Fibroblast of skin of right quadriceps (primary cell): Measurements from ENCODE around the gene ARHGEF17.

Experiments used
- DNase-seq: peaks from one replicate; pipeline ENCODE4 v3.0.0-alpha.2; 2013

Gene ARHGEF17

DNA sequence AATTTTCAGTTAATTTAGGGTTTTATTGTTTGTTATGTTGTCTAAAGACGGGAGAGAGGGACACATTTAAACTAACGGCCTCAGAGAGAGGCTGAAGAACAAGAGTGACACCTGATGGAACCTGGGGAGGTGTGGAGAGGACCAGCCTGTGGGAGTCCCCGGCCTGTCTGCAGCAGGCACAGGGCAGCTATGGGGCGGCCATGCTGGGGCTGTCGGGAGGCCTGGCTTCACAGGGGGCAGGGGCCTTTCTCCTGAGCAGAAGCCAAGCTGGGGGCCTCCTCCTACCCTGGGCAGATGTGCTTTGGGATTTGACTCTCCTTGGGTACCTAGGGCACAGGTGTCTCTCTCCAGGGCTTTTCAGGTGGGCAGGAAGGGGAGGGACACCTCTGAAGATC is 90.1 kb downstream of the ARHGEF17 start:
- no peak for DNase-seq

DNA sequence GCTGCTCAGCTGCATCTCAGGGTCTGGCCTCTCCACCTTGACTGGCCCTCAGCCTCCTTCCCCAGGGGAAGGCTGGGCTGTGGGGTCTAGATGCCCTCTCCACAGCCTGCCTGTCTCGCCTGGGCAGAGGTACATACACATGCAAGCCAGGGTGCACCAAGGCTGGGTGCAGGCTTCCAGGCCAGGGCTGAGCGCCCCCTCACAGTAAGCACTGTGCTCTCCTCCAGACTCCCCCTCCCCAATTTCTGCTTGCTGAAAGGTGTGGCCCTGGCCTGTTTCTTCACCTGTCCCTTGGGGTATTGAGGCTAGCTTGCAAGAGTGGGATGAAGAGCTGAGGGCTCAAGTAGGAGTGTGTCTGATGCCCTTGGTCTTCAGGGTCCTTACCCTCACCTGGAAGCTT is 90.6 kb downstream of the ARHGEF17 start:
- no peak for DNase-seq

DNA sequence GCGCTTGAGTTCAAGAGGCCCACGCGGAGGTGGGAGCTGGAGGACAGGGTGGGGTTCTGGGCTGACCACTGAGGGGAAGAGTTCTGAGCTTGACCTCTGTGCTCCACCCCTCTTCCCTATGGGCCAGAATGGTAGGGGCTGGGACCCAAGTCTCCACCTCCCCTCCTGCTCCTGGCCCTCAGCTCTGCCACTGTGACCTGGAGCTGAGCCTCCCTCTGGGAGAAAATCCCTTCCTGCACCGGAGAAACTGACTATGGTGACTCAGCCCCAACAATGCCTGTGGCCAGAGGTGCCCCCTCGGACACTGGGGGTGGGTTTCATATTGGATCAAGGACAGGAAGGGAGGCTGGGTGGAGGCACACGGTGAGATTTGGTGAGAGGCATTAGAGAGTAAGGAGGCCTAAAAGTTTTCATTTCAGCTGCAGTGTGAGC is 91.1 kb downstream of the ARHGEF17 start:
- peak; percentile 28 for DNase-seq

DNA sequence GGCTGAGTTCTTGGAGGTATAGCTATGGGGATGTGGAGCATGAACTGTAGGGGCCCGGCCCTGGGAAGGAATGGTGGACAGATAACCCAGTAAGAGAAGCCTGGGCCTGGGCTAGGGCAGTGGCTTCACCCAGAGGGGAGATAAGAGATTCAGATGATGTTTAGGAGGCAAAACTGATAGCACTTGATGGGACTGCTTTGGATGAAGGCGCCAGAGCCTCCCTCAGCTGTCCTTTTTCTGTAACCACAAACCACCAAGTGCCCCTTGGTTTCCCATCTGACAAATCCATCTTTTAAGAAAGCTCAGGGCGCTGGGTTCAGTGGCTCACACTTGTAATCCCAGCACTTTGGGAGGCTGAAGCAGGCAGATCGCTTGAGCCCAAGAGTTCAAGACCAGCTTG is 91.6 kb downstream of the ARHGEF17 start:
- DNase-seq, result no peak

DNA sequence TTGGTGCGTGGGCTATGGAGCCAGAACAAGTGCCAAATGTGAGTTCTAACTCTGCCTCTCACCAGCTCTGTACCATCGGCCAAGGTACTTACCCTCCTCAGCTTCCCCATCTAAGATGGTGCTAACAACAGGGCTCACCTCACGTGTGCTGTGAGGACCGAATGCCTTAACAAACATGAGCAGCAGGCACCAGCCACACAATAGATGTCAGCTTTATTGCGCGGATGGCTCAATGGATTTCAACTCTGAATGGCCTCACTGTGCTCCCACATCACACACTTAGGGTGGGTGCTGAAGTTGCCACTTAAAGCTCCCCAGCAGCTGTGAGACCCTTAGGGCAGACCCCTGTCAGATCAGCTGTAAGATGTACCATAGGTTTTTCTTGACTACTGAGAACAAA is 92.2 kb downstream of the ARHGEF17 start:
- no peak for DNase-seq

DNA sequence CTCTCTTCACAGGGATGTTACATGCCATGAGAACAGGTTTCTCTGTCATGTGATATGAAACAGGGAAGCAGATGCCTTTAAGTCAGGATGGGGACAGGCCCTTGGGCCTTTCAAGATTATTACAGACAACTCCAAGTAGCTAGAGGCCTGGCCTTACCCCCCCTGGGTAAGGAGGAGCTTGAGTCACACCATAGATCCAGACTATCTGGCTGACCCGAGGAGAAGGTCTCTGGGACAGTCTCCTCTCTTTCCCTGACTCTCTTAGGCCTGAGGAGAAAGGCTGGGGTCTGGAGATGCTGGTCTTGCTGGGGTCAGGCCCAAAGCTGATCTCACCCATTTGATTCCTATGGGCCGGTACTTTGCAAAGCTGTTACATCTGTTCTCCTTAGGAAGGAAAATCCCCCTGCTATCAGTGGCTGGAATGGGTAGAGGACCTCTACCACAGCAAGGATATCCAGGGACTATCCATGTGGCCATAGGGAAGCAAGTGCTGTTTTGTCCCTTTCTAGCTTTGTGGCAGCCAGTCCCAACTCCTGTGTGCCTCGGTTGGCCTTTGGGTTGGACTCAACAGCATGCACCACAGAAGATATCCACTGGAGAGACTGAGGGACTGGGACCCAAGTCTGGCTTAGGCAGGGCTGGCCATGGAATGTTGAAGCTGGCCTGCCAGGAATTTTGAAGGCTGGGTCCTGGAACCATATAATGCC is 93.3 kb downstream of the ARHGEF17 start:
- DNase-seq, result no peak

DNA sequence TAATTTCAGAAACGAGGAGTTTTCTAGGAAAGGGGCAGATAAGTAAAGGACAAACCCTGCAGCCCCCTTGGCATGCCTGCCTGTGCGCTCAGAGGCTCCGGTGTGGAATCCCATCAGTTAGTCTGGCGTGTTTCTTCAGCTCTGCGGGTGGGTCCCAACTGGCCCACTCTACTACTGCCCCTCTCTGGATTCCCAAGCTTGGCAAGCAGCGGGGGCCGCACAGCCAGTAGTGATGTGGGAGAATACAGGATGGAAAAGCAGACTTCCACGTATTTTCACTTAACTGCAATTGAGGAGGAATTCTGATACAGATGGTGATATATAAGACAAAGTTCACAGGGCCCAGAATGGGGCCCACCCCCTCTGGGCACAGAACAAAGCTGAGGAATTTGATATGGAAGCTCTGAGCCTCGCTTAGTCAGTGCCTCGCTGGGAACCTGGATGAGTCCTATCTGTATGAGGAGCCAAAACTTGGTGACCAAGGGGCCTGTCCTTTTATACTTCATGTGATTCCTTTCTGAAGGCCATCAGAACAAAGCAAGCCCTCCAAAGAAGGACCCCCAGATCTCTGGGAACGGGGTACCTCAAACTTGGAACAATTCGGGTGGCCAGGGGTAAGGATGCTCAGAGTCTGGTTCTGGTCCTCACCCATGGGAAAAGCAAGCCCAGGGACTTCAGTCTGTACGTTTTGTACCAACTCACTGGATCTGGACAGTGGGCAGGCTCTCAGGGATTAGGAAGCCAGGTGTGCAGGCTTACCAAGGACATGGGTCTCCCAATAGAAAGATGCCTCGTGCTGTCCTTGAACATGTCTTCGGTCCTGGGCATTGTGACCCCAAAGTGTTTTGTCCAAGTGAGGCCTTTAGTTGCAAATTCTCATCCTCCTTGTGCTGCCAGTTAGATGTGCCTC is 94.1 kb downstream of the ARHGEF17 start:
- no peak for DNase-seq

DNA sequence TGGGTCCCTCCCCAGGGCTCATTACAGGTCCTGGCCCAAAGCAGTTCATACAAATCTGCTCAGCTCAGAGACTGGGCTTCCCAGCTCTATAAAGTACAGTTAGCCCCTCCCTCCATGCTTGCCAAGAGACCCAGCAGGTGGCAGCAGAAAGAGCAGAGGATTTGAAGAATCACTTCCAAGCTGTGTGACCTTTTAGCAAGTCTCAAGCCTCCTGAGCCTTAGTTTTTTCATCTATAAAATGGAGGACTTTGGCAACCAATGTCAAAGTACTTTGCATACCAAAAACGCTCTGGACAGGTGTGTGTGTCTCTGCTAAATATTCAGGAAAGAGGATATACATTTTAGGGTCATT is 94.7 kb downstream of the ARHGEF17 start:
- DNase-seq, result no peak

DNA sequence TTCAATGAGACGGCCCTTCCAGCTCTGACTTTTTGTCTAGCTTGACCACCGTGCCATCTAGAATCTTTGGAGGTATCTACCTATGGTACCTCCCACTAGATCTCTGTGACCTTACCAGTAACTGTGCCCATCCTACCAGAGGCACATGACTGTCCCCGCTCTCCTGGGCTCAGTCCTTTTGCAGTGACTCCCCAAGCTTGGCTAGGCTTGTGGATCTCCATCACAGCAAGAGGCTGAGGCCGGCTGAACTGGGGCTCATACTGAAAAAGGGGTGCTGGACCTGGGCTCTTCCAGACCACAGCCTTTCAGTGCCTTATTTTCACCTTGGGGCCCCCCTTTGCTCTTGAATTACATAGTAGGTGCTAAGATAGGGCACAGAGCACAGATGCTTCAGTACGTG is 95.5 kb downstream of the ARHGEF17 start:
- no peak for DNase-seq

DNA sequence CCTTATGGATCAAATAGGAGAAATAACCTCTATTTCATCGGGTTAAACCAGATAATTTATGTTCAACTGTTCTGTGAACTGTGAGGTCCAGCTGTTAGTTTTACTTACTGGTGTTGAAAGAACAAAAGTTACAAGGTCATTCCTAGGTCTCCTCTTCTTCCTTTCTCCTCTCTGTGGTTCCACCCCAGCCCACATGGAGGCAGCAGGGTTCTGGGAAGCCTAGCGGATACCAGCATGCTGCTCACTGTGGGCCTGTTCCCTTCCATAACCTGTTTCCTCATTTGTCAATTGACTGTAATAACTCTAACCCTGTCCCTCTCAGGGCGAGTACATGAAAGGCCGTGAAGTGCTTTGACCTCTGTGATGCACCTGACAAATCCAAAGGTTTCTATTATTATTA is 96.0 kb downstream of the ARHGEF17 start:
- peak; percentile 52 for DNase-seq

DNA sequence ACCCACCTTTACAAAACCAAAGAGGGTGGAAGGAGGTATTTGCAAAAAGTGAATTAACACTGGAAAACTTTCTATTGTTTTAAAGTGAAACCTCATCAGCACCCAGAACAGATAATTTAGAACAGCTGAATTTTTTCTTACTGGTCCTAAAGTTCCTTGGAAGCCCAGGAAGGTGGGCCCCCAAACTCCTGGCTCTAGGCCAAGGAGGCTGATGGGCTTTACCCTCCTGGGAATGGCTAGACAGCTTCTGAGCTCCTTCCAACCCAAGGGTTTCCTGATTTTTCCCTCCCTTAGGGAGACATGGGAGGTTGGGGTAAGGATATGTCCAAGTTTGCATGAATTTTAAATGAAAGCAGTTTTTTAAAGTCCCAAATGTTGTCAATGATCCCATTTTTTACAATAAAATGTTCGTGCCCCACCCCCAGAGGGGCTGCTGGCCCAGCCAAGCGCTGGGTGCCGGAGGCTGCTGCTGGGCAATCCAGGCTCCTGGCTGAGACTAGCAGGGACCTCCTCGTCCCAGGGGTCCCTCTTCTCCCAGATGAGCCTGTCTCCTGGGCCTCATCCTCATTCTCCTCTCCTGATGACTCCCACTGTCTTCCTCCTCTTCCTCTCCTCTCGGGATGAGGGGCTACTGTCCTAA is 96.5 kb downstream of the ARHGEF17 start:
- DNase-seq, result no peak

DNA sequence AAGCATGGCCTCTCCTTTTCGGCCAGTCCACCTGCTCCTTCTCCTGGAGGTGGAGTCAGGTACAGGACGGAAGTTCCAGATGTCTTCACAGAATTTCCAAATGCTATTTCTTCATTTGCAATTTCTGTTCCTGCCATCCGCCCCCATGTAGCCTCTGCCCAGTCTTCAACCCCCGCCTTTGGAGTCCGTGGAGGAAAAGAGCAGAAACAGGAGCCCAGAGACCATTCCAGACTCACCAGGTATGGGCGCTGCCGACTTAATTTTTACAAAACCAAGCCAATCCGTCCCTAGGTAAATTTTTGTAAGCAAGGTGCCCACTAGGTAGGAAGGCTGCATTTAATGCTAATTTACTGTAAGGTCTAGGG is 97.1 kb downstream of the ARHGEF17 start:
- DNase-seq, result no peak

DNA sequence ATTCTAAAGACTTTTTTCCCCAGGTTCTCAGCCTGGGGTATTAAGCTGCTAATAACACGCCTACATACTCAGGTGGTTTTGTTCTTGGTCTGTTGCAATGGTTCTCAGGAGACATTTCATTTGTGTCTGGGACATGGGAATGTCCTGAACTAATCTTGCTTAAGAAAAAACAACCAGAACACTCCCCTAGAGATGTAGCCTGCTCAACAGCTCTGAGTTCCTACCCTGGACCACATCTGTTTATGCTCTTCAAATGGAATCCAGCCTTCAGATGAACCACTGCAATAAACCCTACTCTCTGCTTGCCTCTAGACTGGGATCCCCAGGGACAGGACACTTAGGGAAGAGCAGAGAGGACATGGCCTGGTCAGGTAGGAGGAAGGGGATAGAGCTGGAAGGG is 98.1 kb downstream of the ARHGEF17 start:
- no peak for DNase-seq

DNA sequence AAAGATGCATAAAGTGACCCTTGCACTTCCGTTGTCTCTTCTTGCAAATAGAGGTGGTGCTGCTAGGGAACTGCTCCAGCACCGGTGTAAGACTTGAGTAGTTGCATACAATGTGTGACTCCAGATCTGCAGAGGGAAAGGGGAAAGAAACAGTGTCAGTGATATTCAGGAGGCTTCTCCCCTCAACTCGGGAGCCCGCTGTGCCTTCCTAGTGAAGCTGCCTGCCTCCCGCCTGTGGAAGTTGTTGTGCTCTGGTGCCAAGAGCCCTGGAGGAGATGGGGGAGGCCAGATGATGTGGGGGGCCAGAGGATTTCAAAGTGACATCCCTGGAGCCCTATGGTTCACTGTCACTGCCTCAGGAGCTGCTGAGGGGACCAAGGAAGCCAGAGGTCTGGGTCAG is 98.5 kb downstream of the ARHGEF17 start:
- DNase-seq, result no peak

DNA sequence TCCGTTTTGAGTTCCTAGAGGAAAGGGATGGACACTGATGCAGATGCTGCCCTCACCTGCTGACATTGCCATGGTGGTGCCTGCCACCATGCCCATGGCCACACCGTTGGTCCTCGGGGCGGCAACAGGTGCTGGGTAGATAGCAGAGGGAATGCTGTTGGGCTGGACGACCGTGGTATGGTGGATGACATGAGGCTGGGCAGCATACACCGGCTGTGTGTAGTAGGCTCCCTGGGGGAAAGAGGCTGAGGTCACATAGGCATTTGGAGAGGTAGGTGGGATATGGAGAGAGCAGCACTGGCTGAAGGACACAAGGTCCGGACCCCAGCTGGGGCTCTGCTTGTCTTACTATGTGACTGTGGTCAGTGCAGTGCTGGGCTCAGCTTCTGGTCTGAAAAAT is 101.4 kb downstream of the ARHGEF17 start:
- DNase-seq, result no peak

DNA sequence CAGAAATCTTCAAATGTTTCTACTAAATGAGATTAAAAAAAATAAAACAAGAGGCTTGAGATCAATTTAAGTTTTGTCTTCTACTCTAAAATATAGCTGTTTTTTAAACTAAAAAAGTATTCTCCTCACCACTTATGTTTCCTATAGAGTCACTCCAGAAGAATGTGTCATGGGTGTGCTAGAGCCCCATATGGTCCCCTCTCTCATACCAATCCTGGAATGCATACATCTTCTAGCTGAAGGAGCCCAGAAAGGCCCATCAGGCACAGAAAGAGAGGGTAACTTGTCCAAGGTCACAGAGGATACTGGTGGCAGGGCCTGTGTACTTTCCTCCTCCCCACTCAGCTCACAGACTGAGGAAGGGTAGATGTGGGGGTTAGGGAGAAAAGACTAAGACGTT is 102.6 kb downstream of the ARHGEF17 start:
- peak; percentile 53 for DNase-seq

DNA sequence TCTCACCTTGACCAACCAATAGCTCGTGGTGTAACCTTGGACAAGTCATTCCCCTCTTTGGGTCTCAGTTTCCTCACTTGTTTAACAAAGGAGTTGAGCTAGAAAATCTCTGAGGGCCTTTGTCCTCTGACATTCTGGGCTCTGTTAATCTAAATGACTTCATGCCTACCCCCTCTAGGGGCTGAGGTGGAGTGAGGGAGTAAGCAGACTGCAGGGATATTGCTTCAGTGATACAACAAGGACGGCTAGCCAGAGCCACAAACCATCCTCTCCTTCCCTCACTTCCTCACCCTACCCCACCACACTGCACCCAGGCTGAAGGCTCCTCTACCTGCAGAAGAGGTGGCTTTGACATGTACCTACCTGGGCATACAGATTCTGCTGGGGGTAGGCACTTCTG is 103.0 kb downstream of the ARHGEF17 start:
- no peak for DNase-seq

DNA sequence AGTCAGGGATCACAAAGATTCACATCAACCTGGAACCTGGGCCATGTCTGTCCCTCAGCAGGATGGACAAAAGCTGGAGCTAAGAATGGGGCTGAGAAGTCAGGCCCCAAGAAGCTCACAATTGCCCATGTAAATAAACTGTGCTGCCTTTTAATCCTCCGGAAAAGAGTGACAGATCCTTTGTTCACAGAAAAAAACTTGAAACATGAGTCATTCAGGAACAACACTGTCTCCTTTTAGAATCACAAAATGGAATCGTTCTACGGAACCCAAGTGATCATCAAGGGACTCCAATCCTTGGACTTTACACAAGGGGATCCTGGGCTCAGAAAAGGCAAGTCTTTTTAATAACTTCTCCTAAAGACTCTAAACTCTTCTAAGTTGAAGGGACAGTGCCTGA is 104.2 kb downstream of the ARHGEF17 start:
- no peak for DNase-seq

DNA sequence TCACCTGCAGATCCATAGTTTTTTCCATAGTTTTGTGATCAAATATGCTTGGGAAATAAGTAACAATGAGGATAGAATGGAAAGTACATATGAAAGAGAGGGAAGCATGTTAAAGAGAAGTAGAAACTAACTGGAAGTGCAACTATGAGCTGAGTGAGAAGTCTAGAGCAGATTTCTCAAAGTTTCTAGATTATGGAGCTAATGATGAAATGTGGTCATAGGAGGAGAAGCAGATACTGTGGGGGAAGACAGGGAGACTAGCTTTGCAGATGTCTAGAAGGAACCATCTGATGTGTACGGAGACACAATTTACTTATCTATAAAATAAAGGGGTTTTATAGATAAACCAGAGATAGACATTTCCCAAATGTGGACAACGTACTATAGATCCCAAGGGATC is 105.2 kb downstream of the ARHGEF17 start:
- no peak for DNase-seq

DNA sequence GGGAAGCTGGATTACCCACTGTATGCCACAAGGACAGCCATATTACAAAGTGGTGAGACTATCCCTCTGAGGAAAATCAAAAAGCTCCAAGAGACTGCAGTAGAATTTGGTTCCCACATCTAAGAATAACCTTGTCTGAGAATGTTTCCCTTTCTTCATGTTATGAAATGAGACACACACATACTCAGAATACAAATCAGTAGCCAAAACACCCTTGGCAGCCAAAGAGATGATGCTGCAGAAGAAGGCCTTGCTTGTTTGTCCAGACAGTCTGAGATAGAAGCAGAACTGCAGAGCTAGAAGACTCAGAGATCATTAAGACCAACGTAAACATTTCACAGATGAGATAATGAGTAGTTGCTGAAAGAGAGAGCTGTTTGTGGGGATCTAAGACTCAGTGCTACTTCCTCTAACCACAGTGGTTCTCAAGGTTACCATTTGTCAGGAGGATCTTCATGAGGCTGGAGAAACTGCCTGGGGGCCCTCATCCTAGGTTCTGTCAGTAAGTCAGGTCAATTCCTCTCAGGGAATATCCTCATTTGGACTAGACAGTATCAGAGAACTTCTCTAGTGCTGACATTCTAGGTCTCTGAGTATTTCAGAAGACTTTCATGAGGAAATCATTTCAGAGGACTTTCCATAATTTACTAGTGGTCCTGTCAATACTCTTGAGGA is 107.0 kb downstream of the ARHGEF17 start:
- peak; percentile 85 for DNase-seq

DNA sequence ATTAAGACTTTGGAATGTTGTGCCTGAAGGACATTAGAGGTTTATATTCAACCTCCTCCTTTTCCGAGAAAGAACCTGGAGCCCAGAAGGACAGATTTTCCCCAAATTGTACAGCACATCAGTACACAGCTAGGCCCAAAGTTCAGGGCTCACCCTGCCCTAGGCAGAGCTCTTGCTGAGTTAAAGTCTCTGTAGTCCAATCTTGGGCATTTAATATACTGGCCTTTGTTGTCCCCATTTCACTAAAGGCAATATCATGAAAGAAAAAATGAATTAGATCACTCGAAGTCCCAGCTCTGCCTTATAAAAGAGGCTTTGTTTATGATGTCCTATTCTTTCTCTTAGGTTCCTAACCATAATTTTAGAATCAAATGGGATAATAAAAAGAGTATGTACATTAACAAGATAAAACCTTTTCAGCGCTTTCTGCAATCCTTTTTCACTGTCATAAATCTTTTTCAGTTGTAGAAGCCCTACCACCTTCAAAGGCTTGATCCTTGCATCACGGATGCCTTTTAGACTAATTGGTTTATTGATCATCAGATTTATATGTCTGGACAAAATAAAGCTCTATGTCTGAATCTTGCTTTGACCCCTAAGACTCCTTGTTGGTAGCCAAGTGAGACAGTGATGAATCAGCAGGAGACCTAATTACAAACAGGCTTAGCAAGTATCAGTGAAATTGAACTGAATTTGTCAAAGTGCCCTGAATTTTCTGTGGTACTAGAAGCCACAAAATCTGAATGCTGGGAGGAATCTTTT is 108.0 kb downstream of the ARHGEF17 start:
- DNase-seq, result peak; percentile 84

DNA sequence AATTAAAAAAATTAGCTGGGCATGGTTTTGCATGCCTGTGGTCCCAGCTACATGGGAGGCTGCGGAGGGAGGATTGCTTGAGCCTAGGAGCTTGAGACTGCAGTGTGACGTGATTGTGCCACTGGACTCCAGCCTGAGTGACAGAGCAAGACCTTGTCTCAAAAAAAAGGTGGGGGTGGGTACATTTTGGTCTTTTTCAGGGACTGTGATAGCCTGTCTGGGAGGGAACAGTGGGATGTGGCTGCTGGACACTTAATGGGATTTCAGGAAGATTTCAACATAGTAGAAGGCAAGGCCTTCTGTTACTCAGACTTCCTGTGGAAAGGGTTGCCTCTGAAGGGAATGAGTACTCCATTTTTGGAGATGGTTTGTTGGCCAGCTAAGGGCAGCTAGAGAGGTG is 108.7 kb downstream of the ARHGEF17 start:
- DNase-seq, result peak; percentile 56
